IMR-90 (cell line): Measurements from ENCODE around the gene FRMPD4. TPM values are rescaled to one million over a fixed set of nuclear protein-coding genes. Genes with fewer than 3 reads are reported as not detected.

Experiments used
- ATAC-seq: fragments of 200-7000 bp; cut with Tn5 transposase; 2 replicates; pipeline ENCODE4 v1.9.1; 2020; ENCODE audit warnings: low read depth, mild to moderate bottlenecking, moderate library complexity
- BruUV-seq: library from RNA; stranded (reverse); fragments of 400-500 nt; replicated peaks from 2 replicates; lab custom pipeline; 2021; lab: Mats Ljungman, UMichigan
- CTCF ChIA-PET: fragments of 300-600 bp; formaldehyde crosslinking; extraction: SDS; loops from one replicate; lab custom pipeline; 2021; ENCODE audit warnings: antibody characterized with exemption; lab: Yijun Ruan, JAX
- POLR2A ChIA-PET: fragments of 300-600 bp; sonication (Branson Sonifier 250); formaldehyde crosslinking; loops from one replicate; lab custom pipeline; 2022; ENCODE audit warnings: antibody characterized with exemption; ENCODE audit not compliant: unreplicated experiment; lab: Charles Lee
- DNase-seq: peaks from one replicate; pipeline ENCODE4 v3.0.0; 2013
- H2AFZ ChIP-seq: replicated peaks from 2 replicates; pipeline ENCODE3; 2013; ENCODE audit warnings: low read length, mild to moderate bottlenecking; ENCODE audit not compliant: poor library complexity
- H2AK5ac ChIP-seq: 2 replicates; pipeline ENCODE4 v1.6.1; 2013; ENCODE audit warnings: low read depth, low read length, inconsistent platforms
- H2AK9ac ChIP-seq: replicated peaks from 2 replicates; pipeline ENCODE3; 2013; ENCODE audit warnings: mild to moderate bottlenecking, low read depth, low read length, moderate library complexity; ENCODE audit not compliant: poor library complexity
- H2BK120ac ChIP-seq: 2 replicates; pipeline ENCODE4 v1.6.1; 2013; ENCODE audit warnings: low read depth, low read length, inconsistent platforms
- H2BK15ac ChIP-seq: 3 replicates; pipeline ENCODE4 v1.6.1; 2013; ENCODE audit warnings: low read depth, low read length, inconsistent platforms
- H2BK20ac ChIP-seq: 2 replicates; pipeline ENCODE4 v1.6.1; 2013; ENCODE audit warnings: low read depth, mild to moderate bottlenecking, inconsistent platforms, low read length, moderate library complexity
- H2BK5ac ChIP-seq: 2 replicates; pipeline ENCODE4 v1.6.1; 2013; ENCODE audit warnings: mild to moderate bottlenecking, low read depth, low read length, inconsistent platforms; ENCODE audit not compliant: poor library complexity, severe bottlenecking
- H3K14ac ChIP-seq: replicated peaks from 2 replicates; pipeline ENCODE4 v1.6.1; 2013; ENCODE audit warnings: low read depth, low read length, inconsistent platforms
- H3K18ac ChIP-seq: 2 replicates; pipeline ENCODE4 v1.6.1; 2013; ENCODE audit warnings: low read depth, low read length, control low read depth
- H3K23ac ChIP-seq: 2 replicates; pipeline ENCODE4 v1.6.1; 2013; ENCODE audit warnings: low read depth, low read length, inconsistent platforms
- H3K27ac ChIP-seq: 2 replicates; pipeline ENCODE4 v1.5.1; 2013; ENCODE audit warnings: mild to moderate bottlenecking, control low read depth, low read length; ENCODE audit not compliant: insufficient read depth
- H3K27me3 ChIP-seq: 2 replicates; pipeline ENCODE4 v1.6.1; 2013; ENCODE audit warnings: low read length; ENCODE audit not compliant: control insufficient read depth, insufficient read depth
- H3K36me3 ChIP-seq: 2 replicates; pipeline ENCODE4 v1.6.1; 2013; ENCODE audit warnings: low read length, mixed read lengths; ENCODE audit not compliant: control insufficient read depth, insufficient read depth
- H3K4ac ChIP-seq: 2 replicates; pipeline ENCODE4 v1.6.1; 2013; ENCODE audit warnings: low read depth, low read length, inconsistent platforms
- H3K4me1 ChIP-seq: 2 replicates; pipeline ENCODE4 v1.6.1; 2013; ENCODE audit warnings: low read length, mixed read lengths; ENCODE audit not compliant: control insufficient read depth, insufficient read depth
- H3K4me2 ChIP-seq: 2 replicates; pipeline ENCODE4 v1.6.1; 2013; ENCODE audit warnings: low read depth, mild to moderate bottlenecking, control low read depth, low read length, moderate library complexity
- H3K4me3 ChIP-seq: 2 replicates; pipeline ENCODE4 v1.5.1; 2013; ENCODE audit warnings: low read depth, mild to moderate bottlenecking, control low read depth, low read length, moderate library complexity; ENCODE audit not compliant: insufficient read depth
- H3K56ac ChIP-seq: 2 replicates; pipeline ENCODE4 v1.6.1; 2013; ENCODE audit warnings: low read length, inconsistent platforms; ENCODE audit not compliant: insufficient read depth; ENCODE audit errors: extremely low read depth
- H3K79me1 ChIP-seq, 2 experiments: 2 replicates each; pipeline ENCODE4 v1.6.1; 2013; ENCODE audit warnings: low read length in 2 of 2, inconsistent platforms in 1 of 2, low read depth in 1 of 2
- H3K9ac ChIP-seq: 2 replicates; pipeline ENCODE4 v1.6.1; 2013; ENCODE audit warnings: low read depth, low read length, control low read depth
- H3K9me1 ChIP-seq: 2 replicates; pipeline ENCODE4 v1.6.1; 2013; ENCODE audit warnings: low read length, inconsistent platforms; ENCODE audit not compliant: insufficient read depth
- H3K9me3 ChIP-seq: 2 replicates; pipeline ENCODE4 v1.6.1; 2013; ENCODE audit warnings: low read length; ENCODE audit not compliant: control insufficient read depth, insufficient read depth
- H4K20me1 ChIP-seq: 2 replicates; pipeline ENCODE4 v1.6.1; 2013; ENCODE audit warnings: low read length, inconsistent platforms; ENCODE audit not compliant: insufficient read depth
- H4K5ac ChIP-seq: 2 replicates; pipeline ENCODE4 v1.6.1; 2013; ENCODE audit warnings: mild to moderate bottlenecking, low read depth, low read length, control low read depth
- H4K8ac ChIP-seq, 2 experiments: 2 replicates each; pipeline ENCODE4 v1.6.1; 2013; ENCODE audit warnings: low read depth in 2 of 2, low read length in 2 of 2, control low read depth in 1 of 2, inconsistent platforms in 1 of 2
- H4K91ac ChIP-seq: 2 replicates; pipeline ENCODE4 v1.6.1; 2013; ENCODE audit warnings: low read depth, low read length, inconsistent platforms; ENCODE audit not compliant: insufficient read depth
- BHLHE40 ChIP-seq: fragments of 150-350 bp; IDR thresholded peaks from 2 replicates; pipeline ENCODE4 v1.6.1; 2016; ENCODE audit warnings: mild to moderate bottlenecking, low read depth, low read length
- CEBPB ChIP-seq: IDR thresholded peaks from 2 replicates; pipeline ENCODE4 v1.6.1; 2012; ENCODE audit warnings: low read depth, low read length, improper control_type of control experiment
- CHD1 ChIP-seq: IDR thresholded peaks from 2 replicates; pipeline ENCODE4 v1.6.1; 2012; ENCODE audit warnings: low read depth, low read length, improper control_type of control experiment
- ELK1 ChIP-seq: fragments of 150-350 bp; IDR thresholded peaks from 2 replicates; pipeline ENCODE4 v1.6.1; 2016; ENCODE audit warnings: low read depth, mild to moderate bottlenecking, low read length, moderate library complexity, borderline replicate concordance
- FOS ChIP-seq: fragments of 150-350 bp; IDR thresholded peaks from 2 replicates; pipeline ENCODE4 v1.6.1; 2016; ENCODE audit warnings: low read depth, low read length
- MAFK ChIP-seq: IDR thresholded peaks from 2 replicates; pipeline ENCODE4 v1.6.1; 2012; ENCODE audit warnings: low read depth, low read length, improper control_type of control experiment
- MAZ ChIP-seq: IDR thresholded peaks from 2 replicates; pipeline ENCODE4 v1.6.1; 2012; ENCODE audit warnings: low read depth, mild to moderate bottlenecking, low read length, improper control_type of control experiment, moderate library complexity, borderline replicate concordance
- MXI1 ChIP-seq: IDR thresholded peaks from 2 replicates; pipeline ENCODE4 v1.6.1; 2012; ENCODE audit warnings: low read depth, mild to moderate bottlenecking, low read length, moderate library complexity, borderline replicate concordance
- NFE2L2 ChIP-seq: fragments of 150-350 bp; IDR thresholded peaks from 2 replicates; pipeline ENCODE4 v1.6.1; 2016; ENCODE audit warnings: low read depth, mild to moderate bottlenecking, low read length
- POLR2A ChIP-seq: IDR thresholded peaks from 2 replicates; pipeline ENCODE4 v1.6.1; 2012; ENCODE audit warnings: mild to moderate bottlenecking, low read depth, low read length
- RAD21 ChIP-seq: IDR thresholded peaks from 2 replicates; pipeline ENCODE4 v1.6.1; 2012; ENCODE audit warnings: low read length, improper control_type of control experiment
- RCOR1 ChIP-seq: IDR thresholded peaks from 2 replicates; pipeline ENCODE4 v1.6.1; 2012; ENCODE audit warnings: mild to moderate bottlenecking, low read length, improper control_type of control experiment; ENCODE audit not compliant: insufficient replicate concordance
- RFX5 ChIP-seq: IDR thresholded peaks from 2 replicates; pipeline ENCODE4 v1.8.0; 2012; ENCODE audit warnings: low read depth, mild to moderate bottlenecking, low read length, moderate library complexity
- SMC3 ChIP-seq: fragments of 150-350 bp; IDR thresholded peaks from 2 replicates; pipeline ENCODE4 v1.6.1; 2016; ENCODE audit warnings: low read depth, mild to moderate bottlenecking, antibody characterized with exemption, low read length, moderate library complexity
- WGBS, 2 experiments: methylation state at CpG; one replicate each; pipeline versions ENCODE4 v1.1.5 to v1.1.7; 2013; ENCODE audit warnings: missing lambda C conversion rate in 2 of 2; ENCODE audit not compliant: insufficient read length in 1 of 2; ENCODE audit errors: extremely low coverage in 2 of 2; 5-methylcytosine and 5-hydroxymethylcytosine counted together
- dilution Hi-C: fragments of 300-500 bp; cut with HindIII; formaldehyde crosslinking; loops from one replicate; pipeline ENCODE4 v1.14.3; 2018; ENCODE audit warnings: low sequenced_read_pairs; ENCODE audit not compliant: unreplicated experiment
- in situ Hi-C: fragments of 300-500 bp; cut with MboI; formaldehyde crosslinking; loops from 3 replicates; pipeline ENCODE4 v1.14.3; 2019; ENCODE audit warnings: low sequenced_read_pairs, inconsistent platforms, mixed read lengths
- intact Hi-C: fragments of 100-400 bp; cut with micrococcal nuclease; formaldehyde crosslinking; loops from 2 replicates; pipeline ENCODE4 v1.10.0; 2022
- polyA plus RNA-seq, 3 experiments: library from polyadenylated mRNA; depleted of rRNA; stranded (reverse); fragments of >200 nt; gene quantifications; 2 replicates each; pipeline ENCODE4 v1.2.3, GENCODE V29; 2012; ENCODE audit warnings: low replicate concordance in 1 of 3
- total RNA-seq: library from RNA; depleted of rRNA; stranded (reverse); fragments of >200 nt; gene quantifications from 2 replicates; pipeline ENCODE4 v1.2.3, GENCODE V29; 2012
- TF ChIP-seq, protein P1 (sequence below): fragments of 150-350 bp; IDR thresholded peaks from 2 replicates; pipeline ENCODE4 v1.6.1; 2017; ENCODE audit warnings: mild to moderate bottlenecking, antibody characterized with exemption, low read length, low read depth
- TF ChIP-seq, protein P2 (sequence below): conservative IDR thresholded peaks from 2 replicates; pipeline ENCODE4 v1.5.1; 2012; ENCODE audit warnings: mild to moderate bottlenecking, low read depth, low read length, improper control_type of control experiment

The FRMPD4 gene
- total and polyA plus RNA-seq, 2 of the 4 experiments (the other 2 are of a cell fraction) = 0.53 to 1.1 TPM

DNA sequence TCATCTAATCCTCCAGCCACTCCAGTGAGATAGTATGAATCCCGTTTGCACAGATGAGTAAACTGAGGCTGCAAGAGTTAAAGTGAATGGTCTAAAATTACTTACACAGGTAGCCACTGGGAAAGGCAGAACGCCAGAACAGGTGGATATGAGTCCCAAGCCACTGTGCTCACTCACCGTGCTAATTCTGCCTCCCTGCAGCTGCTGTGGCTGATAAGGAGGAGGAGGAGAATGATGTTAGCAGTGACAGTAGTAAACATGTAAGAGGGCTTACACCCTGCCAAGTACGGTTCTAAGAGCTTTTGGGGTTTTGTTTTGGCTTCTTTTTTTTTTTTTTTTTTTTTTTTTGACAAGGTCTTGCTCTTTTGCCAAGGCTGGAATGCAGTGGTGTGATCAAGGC, 562.5 kb downstream of the FRMPD4 start:
- no peak overlapping the region for H2AK5ac ChIP-seq
- H4K8ac ChIP-seq = no peak overlapping the region
- DNase-seq (no peak), ATAC-seq (no peak)
- H3K9me3 ChIP-seq = no peaks in the 10 kb centered on the region
- no peaks in the 10 kb centered on the region for H3K36me3 ChIP-seq
- no peak overlapping the region for H3K23ac ChIP-seq
- H4K5ac ChIP-seq = no peak overlapping the region
- no peak overlapping the region for H3K9ac ChIP-seq
- H3K4me1 ChIP-seq = no peaks in the 10 kb centered on the region
- H2BK15ac ChIP-seq = no peak overlapping the region
- no peaks in the 10 kb centered on the region for H3K27me3 ChIP-seq
- H3K4me2 ChIP-seq = no peak overlapping the region
- no TSS peak for BruUV-seq
- H3K9me1 ChIP-seq = no peaks in the 10 kb centered on the region
- intact Hi-C loops (loop anchor here (1.0 to 10.0 kb wide), 4 partner anchors 328 to 913 kb away; no protein-coding TSS in a partner anchor), dilution Hi-C loops (no loop called here), in situ Hi-C loops (loop anchor here (25.0 kb wide), 1 partner anchor 613 kb away; no protein-coding TSS in a partner anchor)
- ChIA-PET POLR2A (interaction anchor here (0.6 kb wide), 1 partner anchor 179 kb away, joined by 9 read pairs; no protein-coding TSS in a partner anchor), CTCF (interaction anchor here (1.1 kb wide), 1 partner anchor 69 kb away, joined by 4 read pairs; no protein-coding TSS in a partner anchor)
- WGBS, 2 experiments = 65% methylated on average over 2 of the region's 4 CpGs; no CpG with 5 or more reads in 1 of the 2 experiments
- no peak overlapping the region for H3K56ac ChIP-seq
- H2BK5ac ChIP-seq = no peak overlapping the region
- no peak overlapping the region for H2BK20ac ChIP-seq
- no peak overlapping the region for H3K27ac ChIP-seq
- no peak overlapping the region for H2BK120ac ChIP-seq
- no peaks in the 10 kb centered on the region for H4K20me1 ChIP-seq
- no peaks in the 10 kb centered on the region for H3K79me1 ChIP-seq
- TF ChIP-seq RFX5 = no peak
- no peak for TF ChIP-seq BHLHE40
- TF ChIP-seq CEBPB = no peak
- no peak for TF ChIP-seq FOS
- no peak for TF ChIP-seq SMC3
- TF ChIP-seq, protein P1, sequence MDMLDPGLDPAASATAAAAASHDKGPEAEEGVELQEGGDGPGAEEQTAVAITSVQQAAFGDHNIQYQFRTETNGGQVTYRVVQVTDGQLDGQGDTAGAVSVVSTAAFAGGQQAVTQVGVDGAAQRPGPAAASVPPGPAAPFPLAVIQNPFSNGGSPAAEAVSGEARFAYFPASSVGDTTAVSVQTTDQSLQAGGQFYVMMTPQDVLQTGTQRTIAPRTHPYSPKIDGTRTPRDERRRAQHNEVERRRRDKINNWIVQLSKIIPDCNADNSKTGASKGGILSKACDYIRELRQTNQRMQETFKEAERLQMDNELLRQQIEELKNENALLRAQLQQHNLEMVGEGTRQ = no peak
- no peak for TF ChIP-seq RCOR1
- TF ChIP-seq MXI1 = no peak
- no peak for TF ChIP-seq POLR2A
- no peak for TF ChIP-seq NFE2L2
- TF ChIP-seq MAFK = no peak
- TF ChIP-seq, protein P2, sequence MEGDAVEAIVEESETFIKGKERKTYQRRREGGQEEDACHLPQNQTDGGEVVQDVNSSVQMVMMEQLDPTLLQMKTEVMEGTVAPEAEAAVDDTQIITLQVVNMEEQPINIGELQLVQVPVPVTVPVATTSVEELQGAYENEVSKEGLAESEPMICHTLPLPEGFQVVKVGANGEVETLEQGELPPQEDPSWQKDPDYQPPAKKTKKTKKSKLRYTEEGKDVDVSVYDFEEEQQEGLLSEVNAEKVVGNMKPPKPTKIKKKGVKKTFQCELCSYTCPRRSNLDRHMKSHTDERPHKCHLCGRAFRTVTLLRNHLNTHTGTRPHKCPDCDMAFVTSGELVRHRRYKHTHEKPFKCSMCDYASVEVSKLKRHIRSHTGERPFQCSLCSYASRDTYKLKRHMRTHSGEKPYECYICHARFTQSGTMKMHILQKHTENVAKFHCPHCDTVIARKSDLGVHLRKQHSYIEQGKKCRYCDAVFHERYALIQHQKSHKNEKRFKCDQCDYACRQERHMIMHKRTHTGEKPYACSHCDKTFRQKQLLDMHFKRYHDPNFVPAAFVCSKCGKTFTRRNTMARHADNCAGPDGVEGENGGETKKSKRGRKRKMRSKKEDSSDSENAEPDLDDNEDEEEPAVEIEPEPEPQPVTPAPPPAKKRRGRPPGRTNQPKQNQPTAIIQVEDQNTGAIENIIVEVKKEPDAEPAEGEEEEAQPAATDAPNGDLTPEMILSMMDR = no peak
- TF ChIP-seq MAZ = no peak
- no peak for TF ChIP-seq RAD21
- no peak for TF ChIP-seq CHD1
- no peak for TF ChIP-seq ELK1
- H4K91ac ChIP-seq = no peak overlapping the region
- no peak overlapping the region for H2AK9ac ChIP-seq
- H3K4me3 ChIP-seq = no peak overlapping the region
- H2AFZ ChIP-seq = no peak overlapping the region
- H3K14ac ChIP-seq = no peak overlapping the region
- H3K4ac ChIP-seq = no peak overlapping the region
- no peak overlapping the region for H3K18ac ChIP-seq
